Measurements from ENCODE around the gene RANBP3L.
"Not testable (repeated sequence)": the region's sequence is repeated elsewhere in the genome, so short reads cannot be mapped to it uniquely, and the experiment has no call there.

Gene RANBP3L

GRCh38 chr5:36208786-36209185 is 92.9 kb downstream of the RANBP3L start:
- WGBS, 2 experiments = 94% methylated on average over 2 of the region's 2 CpGs
- Histone ChIP-seq H3K9me3 (ENCODE audit: control insufficient read depth, low read length) (no peaks in the 10 kb centered on the region), H3K4me1 (ENCODE audit: control insufficient read depth, insufficient read depth, low read length) (no peaks in the 10 kb centered on the region), H3K4me3 (ENCODE audit: insufficient read depth, low read depth, low read length) (no peak overlapping the region), H3K27ac (ENCODE audit: insufficient read depth, low read depth, low read length, poor library complexity, severe bottlenecking) (no peak overlapping the region), H3K27me3 (ENCODE audit: control insufficient read depth, insufficient read depth, low read length, poor library complexity, severe bottlenecking) (no peaks in the 10 kb centered on the region), H3K36me3 (ENCODE audit: control insufficient read depth, insufficient read depth, low read length) (peaks cover 6% of the 10 kb centered on the region)

GRCh38 chr5:36206913-36207312 is 94.8 kb downstream of the RANBP3L start:
- Histone ChIP-seq H3K27me3 (ENCODE audit: control insufficient read depth, insufficient read depth, low read length, poor library complexity, severe bottlenecking) (no peaks in the 10 kb centered on the region), H3K9me3 (ENCODE audit: control insufficient read depth, low read length) (no peaks in the 10 kb centered on the region), H3K36me3 (ENCODE audit: control insufficient read depth, insufficient read depth, low read length) (no peaks in the 10 kb centered on the region), H3K4me3 (ENCODE audit: insufficient read depth, low read depth, low read length) (no peak overlapping the region), H3K4me1 (ENCODE audit: control insufficient read depth, insufficient read depth, low read length) (no peaks in the 10 kb centered on the region), H3K27ac (ENCODE audit: insufficient read depth, low read depth, low read length, poor library complexity, severe bottlenecking) (no peak overlapping the region)

GRCh38 chr5:36205329-36205728 is 96.4 kb downstream of the RANBP3L start:
- Histone ChIP-seq H3K27me3 (ENCODE audit: control insufficient read depth, insufficient read depth, low read length, poor library complexity, severe bottlenecking) (no peaks in the 10 kb centered on the region), H3K4me1 (ENCODE audit: control insufficient read depth, insufficient read depth, low read length) (no peaks in the 10 kb centered on the region), H3K27ac (ENCODE audit: insufficient read depth, low read depth, low read length, poor library complexity, severe bottlenecking) (no peak overlapping the region), H3K9me3 (ENCODE audit: control insufficient read depth, low read length) (no peaks in the 10 kb centered on the region), H3K36me3 (ENCODE audit: control insufficient read depth, insufficient read depth, low read length) (no peaks in the 10 kb centered on the region), H3K4me3 (ENCODE audit: insufficient read depth, low read depth, low read length) (no peak overlapping the region)
- 97 to 99% methylated on average over 2 of the region's 2 CpGs for WGBS, 2 experiments

GRCh38 chr5:36202521-36202961 is 99.2 kb downstream of the RANBP3L start:
- no peak overlapping the region for H3K27ac ChIP-seq (ENCODE audit: insufficient read depth, low read depth, low read length, poor library complexity, severe bottlenecking)
- WGBS, 2 experiments = 94 to 98% methylated on average over 3 of the region's 3 CpGs
- no peaks in the 10 kb centered on the region for H3K27me3 ChIP-seq (ENCODE audit: control insufficient read depth, insufficient read depth, low read length, poor library complexity, severe bottlenecking)
- H3K4me1 ChIP-seq (ENCODE audit: control insufficient read depth, insufficient read depth, low read length) = no peaks in the 10 kb centered on the region
- no peaks in the 10 kb centered on the region for H3K9me3 ChIP-seq (ENCODE audit: control insufficient read depth, low read length)
- peaks cover 5% of the 10 kb centered on the region for H3K36me3 ChIP-seq (ENCODE audit: control insufficient read depth, insufficient read depth, low read length)
- no peak overlapping the region for H3K4me3 ChIP-seq (ENCODE audit: insufficient read depth, low read depth, low read length)

- 94 to 96% methylated on average over 4 of the region's 4 CpGs for WGBS, 2 experiments
- peaks cover 17% of the 10 kb centered on the region for H3K36me3 ChIP-seq (ENCODE audit: control insufficient read depth, insufficient read depth, low read length)
These were observed 101.2 kb downstream of the RANBP3L start for GRCh38 chr5:36200513-36200912.

GRCh38 chr5:36199620-36200019 is 102.1 kb downstream of the RANBP3L start:
- 100% methylated on average over 2 of the region's 2 CpGs; no CpG with 5 or more reads in 1 of the 2 experiments for WGBS, 2 experiments
- H3K4me3 ChIP-seq (ENCODE audit: insufficient read depth, low read depth, low read length) = no peak overlapping the region
- no peaks in the 10 kb centered on the region for H3K27me3 ChIP-seq (ENCODE audit: control insufficient read depth, insufficient read depth, low read length, poor library complexity, severe bottlenecking)
- no peaks in the 10 kb centered on the region for H3K4me1 ChIP-seq (ENCODE audit: control insufficient read depth, insufficient read depth, low read length)
- H3K27ac ChIP-seq (ENCODE audit: insufficient read depth, low read depth, low read length, poor library complexity, severe bottlenecking) = no peak overlapping the region
- peaks cover 18% of the 10 kb centered on the region for H3K36me3 ChIP-seq (ENCODE audit: control insufficient read depth, insufficient read depth, low read length)
- H3K9me3 ChIP-seq (ENCODE audit: control insufficient read depth, low read length) = no peaks in the 10 kb centered on the region

More at GRCh38 chr5:36200513-36200912, 101.2 kb downstream of the RANBP3L start:
- Histone ChIP-seq H3K27ac (ENCODE audit: insufficient read depth, low read depth, low read length, poor library complexity, severe bottlenecking) (no peak overlapping the region), H3K4me1 (ENCODE audit: control insufficient read depth, insufficient read depth, low read length) (no peaks in the 10 kb centered on the region), H3K4me3 (ENCODE audit: insufficient read depth, low read depth, low read length) (no peak overlapping the region), H3K9me3 (ENCODE audit: control insufficient read depth, low read length) (no peaks in the 10 kb centered on the region), H3K27me3 (ENCODE audit: control insufficient read depth, insufficient read depth, low read length, poor library complexity, severe bottlenecking) (no peaks in the 10 kb centered on the region)

GRCh38 chr5:36198783-36199182 is 102.9 kb downstream of the RANBP3L start:
- H3K27me3 ChIP-seq (ENCODE audit: control insufficient read depth, insufficient read depth, low read length, poor library complexity, severe bottlenecking); H3K4me1 ChIP-seq (ENCODE audit: control insufficient read depth, insufficient read depth, low read length); H3K9me3 ChIP-seq (ENCODE audit: control insufficient read depth, low read length); H3K27ac ChIP-seq (ENCODE audit: insufficient read depth, low read depth, low read length, poor library complexity, severe bottlenecking); H3K4me3 ChIP-seq (ENCODE audit: insufficient read depth, low read depth, low read length): not testable (repeated sequence)
- H3K36me3 ChIP-seq (ENCODE audit: control insufficient read depth, insufficient read depth, low read length) = peaks cover 18% of the 10 kb centered on the region
- WGBS, 2 experiments = 100% methylated on average over 1 of the region's 3 CpGs

Data from ectodermal cell (in vitro differentiated cells).